ENCODE results near the gene BAAT.
"Not testable (repeated sequence)": the region's sequence is repeated elsewhere in the genome, so short reads cannot be mapped to it uniquely, and the experiment has no call there.

BAAT gene

DNA sequence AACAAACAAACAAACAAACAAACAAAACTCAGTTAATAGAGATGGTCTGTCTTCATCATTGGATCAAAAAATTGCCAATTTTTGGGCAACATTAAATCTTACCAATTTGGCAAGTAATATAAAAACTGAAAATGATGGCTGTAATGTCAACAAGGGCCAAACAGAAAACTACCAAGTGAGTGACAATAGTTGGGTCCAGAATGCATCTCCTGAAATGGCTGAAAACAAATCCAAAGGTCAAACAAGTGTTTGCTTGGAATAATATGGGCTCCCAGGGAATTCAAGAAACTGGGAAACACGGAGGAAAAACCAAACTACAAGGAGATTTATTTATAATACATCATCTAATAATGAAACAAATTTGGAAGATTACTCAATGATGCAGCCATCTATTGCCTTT, 25.1 kb downstream of the BAAT start:
- DNase-seq: no peak

DNA sequence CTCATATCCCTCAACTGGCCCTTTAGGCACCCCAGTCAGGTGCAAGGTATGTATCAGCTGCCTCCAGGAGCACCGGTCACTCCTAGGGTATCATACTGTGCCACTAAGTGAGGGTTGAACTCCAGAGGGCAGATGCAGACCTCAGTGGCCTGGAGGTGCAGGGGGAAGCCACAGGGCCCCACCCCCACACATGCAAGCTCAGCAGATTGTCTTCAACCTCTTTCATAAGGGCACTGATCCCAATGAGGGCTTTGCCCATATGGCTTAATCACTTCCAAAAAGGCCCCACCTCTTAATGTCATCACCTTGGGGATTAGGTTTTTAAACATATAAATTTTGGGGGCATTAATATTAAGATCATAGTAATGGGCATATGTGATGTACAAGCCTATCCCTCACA, 28.2 kb downstream of the BAAT start:
- no peak for DNase-seq

GRCh38 chr9:101354765-101355708, 29.8 kb downstream of the BAAT start:
- DNase-seq: no peak

GRCh38 chr9:101354143-101354764, 30.6 kb downstream of the BAAT start:
- no peak for DNase-seq

DNA sequence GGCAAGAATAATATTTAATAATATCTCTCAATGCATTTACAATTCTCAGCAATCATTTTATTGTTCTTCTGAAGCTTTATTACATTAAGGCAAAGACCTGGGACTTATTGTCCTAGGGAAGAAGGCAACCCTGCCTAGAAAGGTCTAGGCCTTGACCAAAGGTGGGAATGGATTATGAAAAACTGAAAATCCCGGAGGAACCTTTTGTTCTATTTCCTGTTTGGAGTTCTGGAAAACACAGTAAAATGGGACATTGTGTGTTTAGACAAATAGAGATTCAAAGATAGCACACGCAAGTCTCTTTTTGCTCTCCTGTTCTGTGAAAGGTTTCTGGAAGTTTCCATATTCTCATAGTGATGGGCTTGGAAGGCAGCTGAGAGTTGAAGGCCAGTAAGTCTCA, 31.1 kb downstream of the BAAT start:
- no peak for DNase-seq

DNA sequence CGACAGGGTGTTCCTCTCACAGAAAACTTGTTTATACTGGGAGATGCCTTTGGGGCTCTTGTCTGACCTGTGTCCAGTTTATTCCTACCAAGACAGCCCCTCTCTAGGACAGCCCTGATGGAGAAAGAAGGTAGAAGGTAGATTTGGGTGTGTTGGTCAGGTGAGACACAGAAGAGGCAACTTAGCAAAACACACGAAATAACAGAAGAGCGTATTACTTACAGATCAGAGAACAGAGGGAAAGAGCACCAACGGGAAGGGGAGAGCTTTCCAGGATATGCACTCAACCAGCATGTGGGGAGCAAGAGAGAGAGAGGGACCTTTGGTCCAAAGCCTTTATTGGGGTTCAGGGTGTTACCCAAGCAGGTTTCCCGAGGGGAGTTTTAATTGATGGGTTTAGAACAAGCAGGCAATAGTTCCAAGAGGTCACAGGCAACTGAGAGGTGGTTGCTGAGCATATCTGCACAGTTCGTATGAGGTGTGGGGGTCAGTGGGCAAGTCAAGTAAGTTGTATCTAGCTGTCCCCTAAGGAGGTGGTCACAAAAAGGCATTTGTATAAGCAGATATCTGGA, 31.8 kb downstream of the BAAT start:
- no peak for DNase-seq

- no peak for DNase-seq
Measured at GRCh38 chr9:101350285-101350684, 34.5 kb downstream of the BAAT start.

- DNase-seq: no peak
Measured at GRCh38 chr9:101342595-101342994, 42.2 kb downstream of the BAAT start.

- DNase-seq: no peak
Measured at GRCh38 chr9:101341958-101342357, 42.8 kb downstream of the BAAT start.

- DNase-seq: no peak
Measured at GRCh38 chr9:101337237-101337636, 47.6 kb downstream of the BAAT start.

- no peak for DNase-seq
Measured at GRCh38 chr9:101336091-101336490, 48.7 kb downstream of the BAAT start.

GRCh38 chr9:101333926-101334702, 50.7 kb downstream of the BAAT start:
- no peak for DNase-seq

- DNase-seq: no peak
Measured at GRCh38 chr9:101333490-101333889, 51.3 kb downstream of the BAAT start.

GRCh38 chr9:101332362-101332761, 52.4 kb downstream of the BAAT start:
- DNase-seq: no peak

GRCh38 chr9:101327422-101327909, 57.3 kb downstream of the BAAT start:
- DNase-seq: not testable (repeated sequence)

GRCh38 chr9:101326501-101326900, 58.3 kb downstream of the BAAT start:
- DNase-seq: no peak

DNA sequence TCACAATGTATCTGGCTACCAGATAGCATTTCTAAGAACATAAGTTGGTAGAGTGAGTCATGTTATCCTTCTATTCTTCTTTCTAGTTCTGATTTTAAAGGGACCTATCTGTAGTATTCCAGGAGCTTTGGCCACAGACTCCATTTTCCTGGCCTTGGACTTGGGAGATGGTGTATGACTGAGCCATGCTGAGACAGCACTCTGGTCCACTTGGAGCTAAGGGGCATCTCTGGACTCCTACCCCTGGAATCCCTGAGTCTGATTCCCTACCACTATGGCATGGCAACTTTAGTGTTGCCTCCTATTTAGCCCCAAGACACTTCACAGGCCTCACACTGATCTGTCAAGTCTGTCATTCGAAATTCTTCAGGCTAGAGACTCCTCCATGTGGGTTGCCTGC, 58.8 kb downstream of the BAAT start:
- DNase-seq: no peak

GRCh38 chr9:101325053-101325452, 59.8 kb downstream of the BAAT start:
- no peak for DNase-seq

GRCh38 chr9:101324245-101324804, 60.5 kb downstream of the BAAT start:
- DNase-seq: no peak

DNA sequence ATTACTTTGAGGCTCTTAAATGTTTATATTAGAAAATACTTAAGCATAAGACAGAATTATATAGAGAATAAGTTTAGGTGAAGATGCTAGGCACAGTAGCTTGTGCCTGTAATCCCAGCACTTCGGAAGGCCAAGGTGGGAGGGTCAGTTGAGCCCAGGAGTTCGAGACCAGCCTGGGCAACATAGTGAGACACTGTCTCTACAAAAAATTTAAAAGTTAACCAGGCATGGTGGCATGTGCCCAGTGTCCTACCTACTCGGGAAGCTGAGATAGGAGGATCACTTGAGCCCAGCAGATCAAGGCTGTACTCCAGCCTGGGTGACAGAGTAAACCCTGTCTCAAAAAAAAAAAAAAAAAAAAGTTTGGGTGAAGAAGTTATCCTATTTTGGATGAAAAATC, 61.7 kb downstream of the BAAT start:
- DNase-seq: no peak

GRCh38 chr9:101317735-101318134, 67.1 kb downstream of the BAAT start:
- no peak for DNase-seq

GRCh38 chr9:101315112-101315450, 69.7 kb downstream of the BAAT start:
- DNase-seq: no peak

GRCh38 chr9:101312661-101313060, 72.1 kb downstream of the BAAT start:
- no peak for DNase-seq
